IPS-18a (cell line): Measurements from ENCODE around the gene OPCML.

Experiments used
- H3K27ac ChIP-seq: one replicate; pipeline ENCODE4 v1.5.1; 2013; ENCODE audit warnings: low read length
- H3K27me3 ChIP-seq: one replicate; pipeline ENCODE4 v1.6.1; 2013; ENCODE audit warnings: mild to moderate bottlenecking, low read length; ENCODE audit not compliant: control insufficient read depth, insufficient read depth
- H3K36me3 ChIP-seq: one replicate; pipeline ENCODE4 v1.6.1; 2013; ENCODE audit warnings: low read depth, low read length; ENCODE audit not compliant: control insufficient read depth
- H3K4me1 ChIP-seq: one replicate; pipeline ENCODE4 v1.6.1; 2013; ENCODE audit warnings: low read depth, low read length; ENCODE audit not compliant: control insufficient read depth
- H3K4me3 ChIP-seq: one replicate; pipeline ENCODE4 v1.5.1; 2013; ENCODE audit warnings: low read length
- H3K9ac ChIP-seq: one replicate; pipeline ENCODE4 v1.6.1; 2013; ENCODE audit warnings: mild to moderate bottlenecking, low read length, moderate library complexity
- H3K9me3 ChIP-seq: one replicate; pipeline ENCODE4 v1.6.1; 2013; ENCODE audit warnings: low read depth, low read length; ENCODE audit not compliant: control insufficient read depth

OPCML gene

GRCh38 chr11:133403900-133404299, 128.4 kb downstream of the OPCML start:
- Histone ChIP-seq H3K9ac (no peak overlapping the region), H3K27ac (no peak overlapping the region), H3K36me3 (no peaks in the 10 kb centered on the region), H3K27me3 (no peaks in the 10 kb centered on the region), H3K4me1 (no peaks in the 10 kb centered on the region), H3K4me3 (no peak overlapping the region), H3K9me3 (no peaks in the 10 kb centered on the region)

DNA sequence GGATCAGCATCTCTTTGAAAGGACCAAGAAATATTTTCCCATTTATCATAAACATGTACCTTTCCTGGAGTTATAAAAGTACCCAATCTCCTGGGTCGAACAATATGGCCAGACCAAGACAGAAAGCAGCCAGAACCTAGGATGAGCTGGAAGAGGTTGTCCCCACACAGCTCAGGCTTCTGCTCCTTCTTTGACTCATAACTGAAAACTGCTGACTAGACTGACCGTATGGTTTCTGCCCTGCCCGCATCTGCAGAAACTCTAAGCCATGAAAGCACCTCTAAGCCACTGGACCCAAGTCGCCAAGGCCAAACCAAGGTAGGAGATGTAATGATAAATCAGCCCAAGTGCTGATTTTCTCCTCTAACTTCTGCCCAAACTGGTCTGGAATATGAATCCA, 129.8 kb downstream of the OPCML start:
- H3K4me1 ChIP-seq = peaks cover 4% of the 10 kb centered on the region
- no peak overlapping the region for H3K4me3 ChIP-seq
- H3K27me3 ChIP-seq = no peaks in the 10 kb centered on the region
- H3K36me3 ChIP-seq = no peaks in the 10 kb centered on the region
- H3K9me3 ChIP-seq = no peaks in the 10 kb centered on the region
- no peak overlapping the region for H3K27ac ChIP-seq
- no peak overlapping the region for H3K9ac ChIP-seq

- H3K9ac ChIP-seq = no peak overlapping the region
- no peaks in the 10 kb centered on the region for H3K36me3 ChIP-seq
- H3K27me3 ChIP-seq = no peaks in the 10 kb centered on the region
- H3K9me3 ChIP-seq = no peaks in the 10 kb centered on the region
- peaks cover 4% of the 10 kb centered on the region for H3K4me1 ChIP-seq
- H3K4me3 ChIP-seq = no peak overlapping the region
- H3K27ac ChIP-seq = no peak overlapping the region
Measured at GRCh38 chr11:133399855-133400625, 132.3 kb downstream of the OPCML start.

- H3K9ac ChIP-seq = no peak overlapping the region
- no peak overlapping the region for H3K27ac ChIP-seq
- H3K27me3 ChIP-seq = no peaks in the 10 kb centered on the region
- no peaks in the 10 kb centered on the region for H3K36me3 ChIP-seq
- no peak overlapping the region for H3K4me3 ChIP-seq
- H3K4me1 ChIP-seq = peaks cover 4% of the 10 kb centered on the region
- no peaks in the 10 kb centered on the region for H3K9me3 ChIP-seq
Measured at GRCh38 chr11:133399294-133399693, 133.0 kb downstream of the OPCML start.

GRCh38 chr11:133390803-133391202, 141.5 kb downstream of the OPCML start:
- H3K36me3 ChIP-seq = no peaks in the 10 kb centered on the region
- H3K27me3 ChIP-seq = no peaks in the 10 kb centered on the region
- no peak overlapping the region for H3K27ac ChIP-seq
- peaks cover 8% of the 10 kb centered on the region for H3K4me1 ChIP-seq
- H3K4me3 ChIP-seq = no peak overlapping the region
- no peaks in the 10 kb centered on the region for H3K9me3 ChIP-seq
- H3K9ac ChIP-seq = no peak overlapping the region

GRCh38 chr11:133388975-133389568, 143.2 kb downstream of the OPCML start:
- no peaks in the 10 kb centered on the region for H3K36me3 ChIP-seq
- H3K27ac ChIP-seq = no peak overlapping the region
- no peaks in the 10 kb centered on the region for H3K27me3 ChIP-seq
- peaks cover 8% of the 10 kb centered on the region for H3K4me1 ChIP-seq
- no peak overlapping the region for H3K4me3 ChIP-seq
- no peaks in the 10 kb centered on the region for H3K9me3 ChIP-seq
- no peak overlapping the region for H3K9ac ChIP-seq

GRCh38 chr11:133388260-133388659, 144.0 kb downstream of the OPCML start:
- Histone ChIP-seq H3K36me3 (no peaks in the 10 kb centered on the region), H3K4me1 (peaks cover 8% of the 10 kb centered on the region), H3K27ac (no peak overlapping the region), H3K9ac (no peak overlapping the region), H3K27me3 (no peaks in the 10 kb centered on the region), H3K4me3 (no peak overlapping the region), H3K9me3 (no peaks in the 10 kb centered on the region)

DNA sequence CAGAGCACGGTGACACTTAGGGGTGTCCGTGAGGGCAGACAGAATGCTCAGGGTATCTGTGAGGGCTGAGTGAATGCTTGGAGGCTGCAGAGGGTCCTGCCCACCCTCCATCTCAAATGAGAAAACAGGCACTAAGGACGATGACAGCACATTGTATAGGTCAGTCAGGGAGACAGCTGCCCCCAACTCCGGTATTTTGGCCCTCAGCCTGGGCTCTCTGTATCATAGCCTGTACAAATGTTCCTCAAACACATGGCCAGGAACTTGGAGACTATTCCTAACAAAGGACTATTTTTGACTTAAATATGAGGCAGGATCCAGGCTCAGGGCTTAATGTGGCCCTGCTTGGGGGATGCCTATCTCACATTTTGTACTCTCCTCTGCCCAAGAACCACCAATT, 145.4 kb downstream of the OPCML start:
- H3K4me1 ChIP-seq = peaks cover 8% of the 10 kb centered on the region
- H3K9ac ChIP-seq = no peak overlapping the region
- H3K27me3 ChIP-seq = no peaks in the 10 kb centered on the region
- H3K4me3 ChIP-seq = no peak overlapping the region
- H3K9me3 ChIP-seq = no peaks in the 10 kb centered on the region
- no peak overlapping the region for H3K27ac ChIP-seq
- no peaks in the 10 kb centered on the region for H3K36me3 ChIP-seq

GRCh38 chr11:133386262-133386661, 146.0 kb downstream of the OPCML start:
- Histone ChIP-seq H3K9ac (no peak overlapping the region), H3K27me3 (no peaks in the 10 kb centered on the region), H3K36me3 (no peaks in the 10 kb centered on the region), H3K4me1 (peaks cover 8% of the 10 kb centered on the region), H3K9me3 (no peaks in the 10 kb centered on the region), H3K27ac (no peak overlapping the region), H3K4me3 (no peak overlapping the region)

GRCh38 chr11:133385781-133386180, 146.5 kb downstream of the OPCML start:
- Histone ChIP-seq H3K27ac (no peak overlapping the region), H3K27me3 (no peaks in the 10 kb centered on the region), H3K4me3 (no peak overlapping the region), H3K36me3 (no peaks in the 10 kb centered on the region), H3K4me1 (peaks cover 8% of the 10 kb centered on the region), H3K9ac (no peak overlapping the region), H3K9me3 (no peaks in the 10 kb centered on the region)

GRCh38 chr11:133384731-133385130, 147.6 kb downstream of the OPCML start:
- Histone ChIP-seq H3K9me3 (no peaks in the 10 kb centered on the region), H3K4me3 (no peak overlapping the region), H3K36me3 (no peaks in the 10 kb centered on the region), H3K27me3 (no peaks in the 10 kb centered on the region), H3K4me1 (peaks cover 8% of the 10 kb centered on the region), H3K9ac (no peak overlapping the region), H3K27ac (no peak overlapping the region)

DNA sequence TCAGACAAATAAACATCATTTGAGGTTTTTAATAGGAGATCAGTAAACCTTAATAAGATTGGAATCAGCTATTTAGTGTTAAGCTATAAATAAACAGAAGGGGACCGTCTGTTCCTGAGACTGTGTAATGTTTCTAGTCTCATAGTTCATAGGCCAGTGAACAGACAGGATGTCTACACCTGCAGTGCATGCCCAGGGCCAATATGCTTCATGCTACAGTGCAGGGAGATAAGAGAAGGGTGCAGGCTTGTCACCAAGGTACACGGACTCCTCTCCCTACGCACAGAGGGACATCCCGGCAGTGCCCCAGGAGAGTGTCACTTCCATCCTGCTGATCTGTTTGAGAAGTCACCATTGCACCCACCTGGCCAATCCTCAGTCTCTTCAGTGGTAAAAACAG, 148.6 kb downstream of the OPCML start:
- no peak overlapping the region for H3K27ac ChIP-seq
- no peak overlapping the region for H3K9ac ChIP-seq
- no peaks in the 10 kb centered on the region for H3K27me3 ChIP-seq
- H3K4me1 ChIP-seq = peaks cover 8% of the 10 kb centered on the region
- no peak overlapping the region for H3K4me3 ChIP-seq
- H3K9me3 ChIP-seq = no peaks in the 10 kb centered on the region
- no peaks in the 10 kb centered on the region for H3K36me3 ChIP-seq
